Endothelial cell of umbilical vein (primary cell): ENCODE data around the gene DLG5. TPM values are rescaled to one million over a fixed set of nuclear protein-coding genes. Genes with fewer than 3 reads are reported as not detected.

ENCODE experiments used
- BruUV-seq: library from RNA; stranded (reverse); fragments of 400-500 nt; replicated peaks from 2 replicates; lab custom pipeline; 2021; lab: Mats Ljungman, UMichigan
- CTCF ChIA-PET: fragments of 300-600, 350-600 bp; sonication (Branson Sonifier 250); formaldehyde crosslinking; loops from one replicate; lab custom pipeline; 2021; ENCODE audit warnings: antibody characterized with exemption, inconsistent platforms; lab: Charles Lee
- POLR2A ChIA-PET: fragments of 300-600, 350-600 bp; sonication (Branson Sonifier 250); formaldehyde crosslinking; loops from one replicate; lab custom pipeline; 2021; ENCODE audit warnings: antibody characterized with exemption, inconsistent platforms; lab: Charles Lee
- DNase-seq: peaks from one replicate; pipeline ENCODE4 v3.0.0-alpha.2; 2011; ENCODE audit warnings: low read depth, low spot score
- FAIRE-seq: peaks from 2 replicates; lab custom pipeline; 2011; peaks lifted over from hg19 to GRCh38; lab: Jason Lieb, UNC
- H2AFZ ChIP-seq: 2 replicates; pipeline ENCODE4 v1.6.0; 2012; ENCODE audit warnings: low read depth, low read length, control low read depth, inconsistent platforms
- H3K27ac ChIP-seq: 2 replicates; pipeline ENCODE4 v1.5.1; 2011; ENCODE audit warnings: low read depth, mild to moderate bottlenecking, control low read depth, low read length, moderate library complexity; ENCODE audit not compliant: insufficient read depth
- H3K27me3 ChIP-seq, 2 experiments: 2 replicates each; pipeline versions ENCODE4 v1.6.0 to v1.6.1; 2011; ENCODE audit warnings: low read length in 2 of 2, mixed read lengths in 1 of 2; ENCODE audit not compliant: control insufficient read depth in 2 of 2, insufficient read depth in 2 of 2
- H3K36me3 ChIP-seq, 2 experiments: 2 replicates in 1 of 2; 3 replicates in 1 of 2; pipeline ENCODE4 v1.5.1; 2011; ENCODE audit warnings: low read length in 2 of 2, mild to moderate bottlenecking in 1 of 2, moderate library complexity in 1 of 2; ENCODE audit not compliant: control insufficient read depth in 2 of 2, insufficient read depth in 2 of 2; ENCODE audit errors: extremely low read depth in 1 of 2
- H3K4me1 ChIP-seq: 3 replicates; pipeline ENCODE4 v1.5.1; 2011; ENCODE audit warnings: mild to moderate bottlenecking, low read length; ENCODE audit not compliant: control insufficient read depth, insufficient read depth; ENCODE audit errors: extremely low read depth
- H3K4me2 ChIP-seq: 2 replicates; pipeline ENCODE4 v1.6.1; 2011; ENCODE audit warnings: low read length, control low read depth, mixed read lengths; ENCODE audit not compliant: insufficient read depth
- H3K4me3 ChIP-seq, 3 experiments: fragments of 200-600 bp in 1 of 3; sonication (generic), shearing (Covaris generic) in 1 of 3; replicated peaks in 1 of 3; 2 replicates each; pipeline ENCODE4 v1.5.1; 2011 to 2016; ENCODE audit warnings: control low read depth in 3 of 3, low read length in 3 of 3, mild to moderate bottlenecking in 2 of 3, inconsistent platforms in 1 of 3, low read depth in 1 of 3, moderate library complexity in 1 of 3; ENCODE audit not compliant: insufficient read depth in 1 of 3
- H3K79me2 ChIP-seq: 2 replicates; pipeline ENCODE4 v1.6.0; 2012; ENCODE audit warnings: low read length, inconsistent platforms; ENCODE audit not compliant: control insufficient read depth, insufficient read depth
- H3K9ac ChIP-seq: replicated peaks from 2 replicates; pipeline ENCODE3; 2011; ENCODE audit warnings: low read length, control low read depth; ENCODE audit not compliant: insufficient read depth; ENCODE audit errors: extremely low read depth
- H3K9me1 ChIP-seq: replicated peaks from 3 replicates; pipeline ENCODE4 v1.6.0; 2011; ENCODE audit warnings: mild to moderate bottlenecking, low read length; ENCODE audit not compliant: control insufficient read depth, insufficient read depth; ENCODE audit errors: extremely low read depth
- H3K9me3 ChIP-seq: replicated peaks from 2 replicates; pipeline ENCODE4 v1.5.1; 2012; ENCODE audit warnings: low read length, inconsistent platforms; ENCODE audit not compliant: control insufficient read depth, insufficient read depth
- H4K20me1 ChIP-seq: replicated peaks from 2 replicates; pipeline ENCODE3; 2011; ENCODE audit warnings: mild to moderate bottlenecking, low read length; ENCODE audit not compliant: control insufficient read depth, insufficient read depth; ENCODE audit errors: extremely low read depth
- CTCF ChIP-seq, 2 donors: IDR thresholded peaks; 1 replicate in 1 of 2; 2 replicates in 1 of 2; pipeline ENCODE4 v1.5.1; 2011; ENCODE audit warnings: low read length in 2 of 2, mild to moderate bottlenecking in 2 of 2, moderate library complexity in 2 of 2, control low read depth in 1 of 2, inconsistent platforms in 1 of 2, low read depth in 1 of 2; ENCODE audit not compliant: insufficient read depth in 1 of 2; ENCODE audit errors: extremely low read depth in 1 of 2
- EZH2 ChIP-seq: IDR thresholded peaks from 2 replicates; pipeline ENCODE4 v1.6.1; 2012; ENCODE audit warnings: borderline replicate concordance, low read depth, mild to moderate bottlenecking, moderate library complexity, low read length, inconsistent platforms; ENCODE audit not compliant: severe bottlenecking
- FOS ChIP-seq: IDR thresholded peaks from 2 replicates; pipeline ENCODE4 v1.6.1; 2011; ENCODE audit warnings: mild to moderate bottlenecking, low read length, moderate library complexity, borderline replicate concordance; ENCODE audit not compliant: insufficient read depth
- GATA2 ChIP-seq: IDR thresholded peaks from 2 replicates; pipeline ENCODE4 v1.7.0; 2011; ENCODE audit warnings: low read depth, mild to moderate bottlenecking, moderate library complexity, mixed read lengths, low read length; ENCODE audit not compliant: insufficient read length, insufficient read depth
- JUN ChIP-seq: IDR thresholded peaks from 2 replicates; pipeline ENCODE4 v1.6.1; 2011; ENCODE audit warnings: borderline replicate concordance, low read depth; ENCODE audit not compliant: insufficient read length, insufficient read depth
- MYC ChIP-seq: IDR thresholded peaks from one replicate; pipeline ENCODE4 v1.6.1; 2011; ENCODE audit warnings: mild to moderate bottlenecking, low read depth, low read length
- POLR2A ChIP-seq: IDR thresholded peaks from 2 replicates; pipeline ENCODE4 v1.6.1; 2012; ENCODE audit warnings: low read depth, mild to moderate bottlenecking, control low read depth, low read length
- POLR2AphosphoS5 ChIP-seq: IDR thresholded peaks from 2 replicates; pipeline ENCODE4 v1.6.1; 2012; ENCODE audit warnings: low read depth, mild to moderate bottlenecking, control low read depth, low read length, moderate library complexity; ENCODE audit not compliant: insufficient read depth
- dilution Hi-C: fragments of 300-500 bp; cut with MboI; formaldehyde crosslinking; loops from one replicate; pipeline ENCODE4 v1.15.0; 2019; ENCODE audit warnings: low sequenced_read_pairs; ENCODE audit not compliant: extremely low pct_ligation_motif_present
- intact Hi-C: fragments of 100-400 bp; cut with micrococcal nuclease; formaldehyde crosslinking; loops from one replicate; pipeline ENCODE4 v1.10.0; 2022
- polyA plus RNA-seq, 4 experiments: library from polyadenylated mRNA; depleted of rRNA in 3 of 4; stranded (reverse) in 3 of 4; unstranded in 1 of 4; fragments of >200 nt; gene quantifications; 2 replicates each; pipeline versions ENCODE4 v1.2.1 to v1.2.3, GENCODE V29; 2011 to 2012; ENCODE audit warnings: missing spikeins in 1 of 4
- total RNA-seq: library from RNA; stranded (reverse); gene quantifications from 2 replicates; pipeline ENCODE4 v1.2.3, GENCODE V29; 2021
- TF ChIP-seq, protein P1 (sequence below): IDR thresholded peaks from 2 replicates; pipeline ENCODE4 v1.6.1; 2011; ENCODE audit not compliant: insufficient read depth, insufficient read length

The DLG5 gene
- total and polyA plus RNA-seq, 2 donors (not counting 3 experiments of a cell fraction or from before 2014, with no cell fraction given) = 12.3 to 24.9 TPM

- ChIA-PET POLR2A (no interaction called here), CTCF (interaction anchor here (1.8 kb wide), 1 partner anchor 15 kb away, joined by 4 read pairs; no protein-coding TSS in a partner anchor)
- Histone ChIP-seq H3K79me2 (no peaks in the 10 kb centered on the region), H3K9ac (no peak overlapping the region), H3K36me3 (no peaks in the 10 kb centered on the region), H3K4me1 (peaks cover 6% of the 10 kb centered on the region), H2AFZ (no peak overlapping the region), H4K20me1 (no peaks in the 10 kb centered on the region), H3K9me1 (no peaks in the 10 kb centered on the region), H3K4me2 (no peak overlapping the region), H3K27ac (no peak overlapping the region), H3K27me3 (peaks cover 0 to 2% of the 10 kb centered on the region in 2 experiments), H3K9me3 (no peaks in the 10 kb centered on the region), H3K4me3 (no peak overlapping the region)
- intact Hi-C loops = no loop called here
- BruUV-seq = no TSS peak
- no peak for DNase-seq
- TF ChIP-seq FOS = no peak
- no peak for TF ChIP-seq EZH2
- TF ChIP-seq POLR2AphosphoS5 = no peak
- TF ChIP-seq POLR2A = no peak
- no peak for TF ChIP-seq CTCF (IDR thresholded peaks at IDR 0.05; ENCODE audit: extremely low read depth in 1 of 2, insufficient read depth in 1 of 2, low read depth in 1 of 2, low read length in 2 of 2)
- no peak for TF ChIP-seq MYC
- TF ChIP-seq, protein P1, sequence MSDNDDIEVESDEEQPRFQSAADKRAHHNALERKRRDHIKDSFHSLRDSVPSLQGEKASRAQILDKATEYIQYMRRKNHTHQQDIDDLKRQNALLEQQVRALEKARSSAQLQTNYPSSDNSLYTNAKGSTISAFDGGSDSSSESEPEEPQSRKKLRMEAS = no peak
- TF ChIP-seq JUN = no peak
- no peak for TF ChIP-seq GATA2
- dilution Hi-C loops = no loop called here
- no peak for FAIRE-seq
Observed at GRCh38 chr10:77940627-77941026, 14.1 kb upstream of the DLG5 start.
